Activated T-cell treated with anti-CD3 and anti-CD28 coated beads, Interleukin-2, amount 50 U/mL, for 4 hours (primary cell): Measurements from ENCODE around the gene UPK3A. TPM values are rescaled to one million over a fixed set of nuclear protein-coding genes. Genes with fewer than 3 reads are reported as not detected.
A peak's percentile ranks its signal among the peaks of the same experiment; 100 is the strongest.

Experiments used
- ATAC-seq, 2 donors: fragments of 200-7000 bp; cut with Tn5 transposase; one replicate each; pipeline ENCODE4 v1.10.0; 2021
- DNase-seq: peaks from one replicate; pipeline ENCODE4 v3.0.0-alpha.2; 2020
- H3K27me3 Mint-ChIP-seq: one replicate; pipeline ENCODE4 v1.8.0; 2021; ENCODE audit warnings: low read depth, mixed read lengths
- H3K36me3 Mint-ChIP-seq: one replicate; pipeline ENCODE4 v1.8.0; 2022; ENCODE audit warnings: mixed read lengths; ENCODE audit not compliant: insufficient read depth
- H3K4me1 Mint-ChIP-seq: one replicate; pipeline ENCODE4 v1.8.0; 2021; ENCODE audit warnings: low read depth, mixed read lengths
- H3K4me3 Mint-ChIP-seq: one replicate; pipeline ENCODE4 v1.8.0; 2021; ENCODE audit warnings: mild to moderate bottlenecking, moderate library complexity, mixed read lengths
- H3K9me3 Mint-ChIP-seq: one replicate; pipeline ENCODE4 v1.8.0; 2021; ENCODE audit warnings: mixed read lengths
- total RNA-seq, 3 donors: library from RNA; stranded (reverse); gene quantifications; one replicate each; pipeline ENCODE4 v1.2.1, GENCODE V29; 2021

UPK3A gene
- total RNA-seq, 3 donors from 2014 or later = not detected

- H3K4me3 Mint-ChIP-seq = no peak overlapping the region
- no peak for DNase-seq
- H3K4me1 Mint-ChIP-seq = peaks cover 5% of the 10 kb centered on the region
- H3K9me3 Mint-ChIP-seq = no peaks in the 10 kb centered on the region
- H3K36me3 Mint-ChIP-seq = peaks cover 37% of the 10 kb centered on the region
- no peaks in the 10 kb centered on the region for H3K27me3 Mint-ChIP-seq
- no peak for ATAC-seq
Observed at GRCh38 chr22:45332001-45332400, 47.3 kb downstream of the UPK3A start.

DNA sequence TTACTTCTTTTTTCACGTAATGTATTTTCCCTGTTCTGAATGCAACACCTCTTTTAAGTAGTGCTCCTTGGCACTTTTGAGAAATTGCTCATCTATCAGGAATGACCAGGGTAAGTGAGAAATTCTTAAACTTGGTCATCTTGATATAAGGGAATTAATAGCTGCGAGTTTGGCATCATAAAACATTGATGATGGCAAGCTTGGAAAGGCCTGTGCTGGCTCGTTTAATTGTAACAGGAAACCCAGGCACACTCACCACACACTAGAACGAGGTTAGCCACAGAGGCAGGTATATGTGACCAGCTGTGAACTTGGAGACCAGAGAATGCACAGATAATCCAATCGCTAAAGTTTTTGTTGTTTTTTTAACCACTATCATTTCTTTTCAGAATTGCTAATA, 49.3 kb downstream of the UPK3A start:
- H3K9me3 Mint-ChIP-seq = no peaks in the 10 kb centered on the region
- H3K36me3 Mint-ChIP-seq = peaks cover 41% of the 10 kb centered on the region
- no peaks in the 10 kb centered on the region for H3K27me3 Mint-ChIP-seq
- no peak overlapping the region for H3K4me3 Mint-ChIP-seq
- DNase-seq (no peak), ATAC-seq (no peak)
- peaks cover 8% of the 10 kb centered on the region for H3K4me1 Mint-ChIP-seq

GRCh38 chr22:45334528-45334927, 49.8 kb downstream of the UPK3A start:
- no peak for DNase-seq
- H3K4me3 Mint-ChIP-seq = no peak overlapping the region
- H3K27me3 Mint-ChIP-seq = no peaks in the 10 kb centered on the region
- peaks cover 9% of the 10 kb centered on the region for H3K4me1 Mint-ChIP-seq
- peaks cover 37% of the 10 kb centered on the region for H3K36me3 Mint-ChIP-seq
- no peaks in the 10 kb centered on the region for H3K9me3 Mint-ChIP-seq
- no peak for ATAC-seq

DNA sequence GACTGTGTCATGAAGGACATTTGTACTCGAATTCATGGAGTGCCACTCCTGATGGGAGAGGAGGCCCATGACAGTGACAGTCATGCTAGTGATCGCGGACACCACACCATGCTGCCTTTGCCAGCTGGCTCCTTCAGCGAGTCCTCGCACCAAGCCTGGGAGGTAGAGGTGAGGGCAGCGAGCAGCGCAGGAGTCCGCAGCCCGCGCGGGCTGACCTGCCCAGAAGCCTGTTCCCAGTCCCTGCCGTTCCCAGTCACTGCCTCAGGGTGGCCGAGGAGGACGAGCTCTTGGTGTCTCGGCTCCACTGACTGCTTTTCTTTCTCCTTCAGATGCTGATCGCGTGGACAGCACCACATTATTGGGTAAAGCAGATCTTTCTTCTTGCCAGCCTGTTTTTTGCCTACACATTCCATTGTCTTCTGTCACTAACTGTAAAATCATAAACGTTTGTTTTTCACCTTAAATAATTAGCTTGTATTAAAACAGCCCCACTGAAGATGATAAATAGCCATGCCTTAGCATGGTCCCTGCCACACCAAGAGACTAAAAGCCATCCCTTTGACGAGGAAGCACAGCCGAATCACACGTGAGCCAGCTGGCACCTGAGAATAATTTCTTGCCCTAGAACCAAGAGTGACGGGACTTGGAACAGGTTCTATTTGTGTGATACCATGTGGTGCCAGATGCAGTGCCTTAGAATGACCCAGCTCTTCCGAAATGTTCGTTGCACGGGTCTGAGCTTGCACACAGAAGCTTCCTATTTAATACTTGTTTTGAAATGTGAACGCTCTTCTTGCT, 50.5 kb downstream of the UPK3A start:
- H3K4me3 Mint-ChIP-seq = no peak overlapping the region
- ATAC-seq (no peak), DNase-seq (no peak)
- H3K4me1 Mint-ChIP-seq = peaks cover 14% of the 10 kb centered on the region
- H3K36me3 Mint-ChIP-seq = peaks cover 40% of the 10 kb centered on the region
- H3K9me3 Mint-ChIP-seq = no peaks in the 10 kb centered on the region
- H3K27me3 Mint-ChIP-seq = no peaks in the 10 kb centered on the region

DNA sequence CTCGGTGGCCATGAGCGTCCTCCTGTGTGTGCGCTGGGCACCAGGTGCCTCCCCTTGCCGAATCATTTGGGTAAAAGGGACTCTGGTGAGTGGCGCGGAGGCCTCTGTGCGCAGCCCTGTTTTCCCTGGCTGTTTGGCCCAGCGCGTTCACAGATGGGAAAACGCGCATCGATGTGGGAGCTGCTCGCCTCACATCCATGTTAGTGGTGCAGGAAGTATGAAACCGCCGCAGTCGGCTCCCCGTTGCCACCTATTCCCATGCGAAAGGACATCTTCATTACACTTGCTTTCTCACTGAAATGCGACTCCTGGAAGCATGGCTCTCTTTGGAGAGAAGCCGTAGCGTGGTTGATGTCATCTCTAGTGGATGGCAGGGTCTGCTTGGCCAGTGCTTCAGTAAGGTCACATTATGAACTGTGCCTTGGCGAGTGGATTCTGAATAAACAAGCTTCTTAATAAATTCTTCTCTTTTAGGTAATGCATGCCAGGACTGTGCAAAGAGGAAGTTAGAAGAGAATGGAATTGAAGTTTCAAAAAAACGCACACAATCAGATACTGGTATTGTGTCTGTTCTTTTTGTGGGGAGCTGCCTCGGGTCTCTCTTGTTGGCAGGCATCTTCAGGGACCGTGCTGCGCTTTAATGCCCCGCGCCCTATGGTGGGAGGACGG, 51.2 kb downstream of the UPK3A start:
- peaks cover 45% of the 10 kb centered on the region for H3K36me3 Mint-ChIP-seq
- ATAC-seq (no peak), DNase-seq (no peak)
- no peaks in the 10 kb centered on the region for H3K9me3 Mint-ChIP-seq
- H3K4me3 Mint-ChIP-seq = no peak overlapping the region
- H3K27me3 Mint-ChIP-seq = no peaks in the 10 kb centered on the region
- H3K4me1 Mint-ChIP-seq = peaks cover 20% of the 10 kb centered on the region

- H3K9me3 Mint-ChIP-seq = no peaks in the 10 kb centered on the region
- peaks cover 45% of the 10 kb centered on the region for H3K36me3 Mint-ChIP-seq
- H3K27me3 Mint-ChIP-seq = no peaks in the 10 kb centered on the region
- ATAC-seq (no peak), DNase-seq (no peak)
- no peak overlapping the region for H3K4me3 Mint-ChIP-seq
- peaks cover 30% of the 10 kb centered on the region for H3K4me1 Mint-ChIP-seq
Observed at GRCh38 chr22:45336971-45337431, 52.3 kb downstream of the UPK3A start.

- no peaks in the 10 kb centered on the region for H3K9me3 Mint-ChIP-seq
- H3K27me3 Mint-ChIP-seq = no peaks in the 10 kb centered on the region
Observed at GRCh38 chr22:45337536-45337935, 52.8 kb downstream of the UPK3A start.

GRCh38 chr22:45338795-45339194, 54.0 kb downstream of the UPK3A start:
- H3K36me3 Mint-ChIP-seq = peaks cover 47% of the 10 kb centered on the region
- no peaks in the 10 kb centered on the region for H3K9me3 Mint-ChIP-seq
- H3K27me3 Mint-ChIP-seq = no peaks in the 10 kb centered on the region
- DNase-seq (no peak), ATAC-seq (no peak)
- peaks cover 32% of the 10 kb centered on the region for H3K4me1 Mint-ChIP-seq
- no peak overlapping the region for H3K4me3 Mint-ChIP-seq

More at GRCh38 chr22:45337536-45337935, 52.8 kb downstream of the UPK3A start:
- ATAC-seq (no peak), DNase-seq (no peak)
- Mint-ChIP-seq H3K4me1 (peaks cover 32% of the 10 kb centered on the region), H3K4me3 (no peak overlapping the region), H3K36me3 (peaks cover 45% of the 10 kb centered on the region)

- Mint-ChIP-seq H3K4me1 (peaks cover 27% of the 10 kb centered on the region), H3K4me3 (no peak overlapping the region), H3K36me3 (peaks cover 50% of the 10 kb centered on the region), H3K27me3 (no peaks in the 10 kb centered on the region), H3K9me3 (no peaks in the 10 kb centered on the region)
- DNase-seq = no peak
- no peak for ATAC-seq
Observed at GRCh38 chr22:45340323-45340722, 55.6 kb downstream of the UPK3A start.

GRCh38 chr22:45341498-45341897, 56.7 kb downstream of the UPK3A start:
- Mint-ChIP-seq H3K27me3 (no peaks in the 10 kb centered on the region), H3K36me3 (peaks cover 43% of the 10 kb centered on the region), H3K4me3 (no peak overlapping the region), H3K9me3 (no peaks in the 10 kb centered on the region), H3K4me1 (peaks cover 27% of the 10 kb centered on the region)
- no peak for DNase-seq
- ATAC-seq = peak in 1 of 2 donors; percentile 95

- ATAC-seq (no peak), DNase-seq (no peak)
- Mint-ChIP-seq H3K9me3 (no peaks in the 10 kb centered on the region), H3K4me3 (no peak overlapping the region), H3K27me3 (no peaks in the 10 kb centered on the region), H3K36me3 (peaks cover 33% of the 10 kb centered on the region), H3K4me1 (peaks cover 24% of the 10 kb centered on the region)
Observed at GRCh38 chr22:45343143-45343542, 58.4 kb downstream of the UPK3A start.

DNA sequence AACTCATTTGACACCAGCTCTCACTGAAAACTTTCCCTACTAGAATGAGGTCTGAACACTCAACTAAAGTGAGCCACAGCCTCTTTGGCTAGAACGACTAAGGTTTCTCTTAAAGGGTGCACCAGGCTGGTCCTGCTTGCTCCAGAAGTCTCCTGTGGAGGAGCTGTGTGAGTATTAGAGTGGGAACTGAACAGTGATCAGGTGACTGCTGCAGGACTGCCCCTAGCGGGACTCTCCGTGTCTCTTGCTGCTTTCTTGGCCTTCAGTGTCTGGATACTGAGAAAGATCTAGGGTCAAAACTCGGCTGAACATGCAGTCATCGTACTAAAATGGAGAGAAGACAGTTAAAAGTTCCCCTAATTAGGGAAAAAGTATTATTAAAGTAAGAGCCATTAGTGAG, 59.6 kb downstream of the UPK3A start:
- no peak overlapping the region for H3K4me3 Mint-ChIP-seq
- H3K36me3 Mint-ChIP-seq = peaks cover 30% of the 10 kb centered on the region
- ATAC-seq = no peak
- no peaks in the 10 kb centered on the region for H3K27me3 Mint-ChIP-seq
- no peaks in the 10 kb centered on the region for H3K9me3 Mint-ChIP-seq
- H3K4me1 Mint-ChIP-seq = peaks cover 24% of the 10 kb centered on the region
- no peak for DNase-seq
